Colonic mucosa (tissue), 4 donors: Measurements from ENCODE around the gene WFDC5. TPM values are rescaled to one million over a fixed set of nuclear protein-coding genes. Genes with fewer than 3 reads are reported as not detected.

ENCODE experiments used
- DNase-seq: peaks from one replicate; pipeline ENCODE4 v3.0.0-alpha.2; 2020
- H3K27ac ChIP-seq: fragments of 200-600 bp; one replicate; pipeline ENCODE4 v1.8.0; 2021
- H3K27me3 ChIP-seq: fragments of 200-600 bp; one replicate; pipeline ENCODE4 v1.8.0; 2021
- H3K36me3 ChIP-seq: fragments of 200-600 bp; one replicate; pipeline ENCODE4 v1.8.0; 2021
- H3K4me1 ChIP-seq: fragments of 200-600 bp; one replicate; pipeline ENCODE4 v1.8.0; 2021; ENCODE audit warnings: mild to moderate bottlenecking
- H3K4me3 ChIP-seq: fragments of 200-600 bp; one replicate; pipeline ENCODE4 v1.8.0; 2021
- H3K9ac ChIP-seq, 2 donors: one replicate each; pipeline ENCODE4 v1.7.0; 2013; ENCODE audit warnings: control low read depth in 2 of 2, low read depth in 2 of 2, low read length in 2 of 2
- H3K9me3 ChIP-seq: fragments of 200-600 bp; one replicate; pipeline ENCODE4 v1.8.0; 2021
- intact Hi-C: fragments of 100-400 bp; cut with DNase I; formaldehyde crosslinking; loops from one replicate; pipeline ENCODE4 v1.14.1; 2022
- total RNA-seq, 2 donors: library from RNA; stranded (reverse); fragmentation: NEBNext Ultra II Directional in 1 of 2; extraction: Animal tissue kit (Norgen Biotek cat#: 25700) in 1 of 2; gene quantifications; one replicate each; pipeline ENCODE4 v1.2.1, GENCODE V29; 2021
- TF ChIP-seq, protein P1 (sequence below): fragments of 200-600 bp; IDR thresholded peaks from one replicate; pipeline ENCODE4 v1.8.0; 2022; ENCODE audit warnings: antibody characterized with exemption, mild to moderate bottlenecking
- donor health status: healthy.
- donor health status: DM: no; HTN: no; CAD: no.
- donor health status: DM: no; HTN: no; CAD: no.

The WFDC5 gene
- total RNA-seq, 2 donors from 2014 or later: not detected

DNA sequence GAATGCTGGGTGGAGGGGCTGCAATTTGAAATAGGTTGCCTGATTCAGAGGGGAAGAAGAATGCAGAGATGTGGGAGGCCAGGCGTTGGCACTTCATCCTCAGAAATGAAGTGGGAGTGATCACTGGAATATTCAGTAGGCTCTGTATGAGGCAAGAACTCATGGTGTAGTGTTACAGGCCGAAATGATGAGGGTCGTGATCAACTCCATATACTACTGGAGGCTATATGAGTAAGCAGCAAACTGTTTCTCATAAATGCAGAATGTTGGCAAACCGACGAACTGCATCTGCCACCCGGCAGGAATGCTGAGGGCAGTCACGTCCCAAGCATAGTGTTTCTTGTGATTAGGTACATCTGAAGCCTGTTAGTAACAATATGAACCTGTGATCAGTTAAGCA lies 26.7 kb downstream of the WFDC5 start:
- Histone ChIP-seq H3K27ac (no peak overlapping the region), H3K4me3 (no peak overlapping the region), H3K36me3 (no peaks in the 10 kb centered on the region), H3K9ac (no peak overlapping the region), H3K9me3 (no peaks in the 10 kb centered on the region), H3K27me3 (no peaks in the 10 kb centered on the region), H3K4me1 (no peaks in the 10 kb centered on the region)
- TF ChIP-seq, protein P1, sequence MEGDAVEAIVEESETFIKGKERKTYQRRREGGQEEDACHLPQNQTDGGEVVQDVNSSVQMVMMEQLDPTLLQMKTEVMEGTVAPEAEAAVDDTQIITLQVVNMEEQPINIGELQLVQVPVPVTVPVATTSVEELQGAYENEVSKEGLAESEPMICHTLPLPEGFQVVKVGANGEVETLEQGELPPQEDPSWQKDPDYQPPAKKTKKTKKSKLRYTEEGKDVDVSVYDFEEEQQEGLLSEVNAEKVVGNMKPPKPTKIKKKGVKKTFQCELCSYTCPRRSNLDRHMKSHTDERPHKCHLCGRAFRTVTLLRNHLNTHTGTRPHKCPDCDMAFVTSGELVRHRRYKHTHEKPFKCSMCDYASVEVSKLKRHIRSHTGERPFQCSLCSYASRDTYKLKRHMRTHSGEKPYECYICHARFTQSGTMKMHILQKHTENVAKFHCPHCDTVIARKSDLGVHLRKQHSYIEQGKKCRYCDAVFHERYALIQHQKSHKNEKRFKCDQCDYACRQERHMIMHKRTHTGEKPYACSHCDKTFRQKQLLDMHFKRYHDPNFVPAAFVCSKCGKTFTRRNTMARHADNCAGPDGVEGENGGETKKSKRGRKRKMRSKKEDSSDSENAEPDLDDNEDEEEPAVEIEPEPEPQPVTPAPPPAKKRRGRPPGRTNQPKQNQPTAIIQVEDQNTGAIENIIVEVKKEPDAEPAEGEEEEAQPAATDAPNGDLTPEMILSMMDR: no peak
- intact Hi-C loops: no loop called here
- DNase-seq: no peak

DNA sequence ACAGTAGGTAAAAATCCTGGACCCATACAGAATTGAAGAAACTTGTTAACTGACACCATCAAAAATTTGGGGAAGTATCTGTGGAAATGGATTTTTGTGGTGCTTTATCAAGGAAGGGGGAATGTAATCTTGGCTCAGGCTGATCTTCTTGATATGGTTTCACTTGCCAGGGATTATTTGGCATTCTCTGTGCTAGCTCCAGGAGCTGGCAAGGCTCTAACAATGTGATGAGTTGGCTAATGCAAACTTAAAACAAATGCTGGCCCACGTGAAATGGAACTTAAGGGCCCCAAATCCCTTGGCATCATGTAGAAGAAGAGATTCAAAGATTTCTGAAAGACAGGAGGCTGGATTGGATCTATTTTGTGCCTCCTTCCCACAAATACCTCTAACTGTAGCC lies 27.2 kb downstream of the WFDC5 start:
- TF ChIP-seq, protein P1: no peak
- intact Hi-C loops: no loop called here
- no peak overlapping the region for H3K9ac ChIP-seq

DNA sequence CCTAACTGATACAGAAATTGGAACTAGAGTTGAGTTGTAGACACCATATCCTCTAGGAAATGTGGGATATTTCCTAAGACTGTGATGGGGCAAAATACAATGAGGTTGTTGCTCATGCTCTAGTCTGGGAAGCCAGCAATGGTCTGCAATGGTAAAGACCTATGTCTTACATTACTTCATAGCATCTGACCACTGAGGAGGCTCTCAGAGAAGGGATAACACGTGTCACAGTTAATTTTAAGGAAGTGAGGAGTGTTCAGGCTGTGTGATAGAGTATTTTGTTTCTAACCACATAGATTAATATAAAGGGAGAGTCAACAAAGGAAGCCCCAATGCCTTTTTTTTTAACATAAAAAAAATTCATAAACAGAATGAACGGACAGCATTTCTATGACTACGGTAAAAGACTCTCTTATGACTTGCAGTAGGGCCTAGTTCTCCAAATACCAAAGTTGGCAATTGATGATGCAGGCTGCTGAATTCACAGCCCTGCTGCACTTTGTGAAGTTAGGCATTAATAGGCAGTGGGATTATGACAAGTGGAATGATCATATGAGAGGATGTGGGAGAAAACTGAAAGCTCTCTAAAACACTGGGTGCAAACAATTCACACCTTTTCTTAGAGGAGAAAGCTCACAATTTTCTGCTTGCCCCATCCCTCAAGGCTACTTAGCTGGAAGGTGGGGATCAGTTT lies 27.7 kb downstream of the WFDC5 start:
- intact Hi-C loops: no loop called here
- DNase-seq: no peak
- Histone ChIP-seq H3K36me3 (no peaks in the 10 kb centered on the region), H3K9ac (no peak overlapping the region), H3K27me3 (no peaks in the 10 kb centered on the region), H3K27ac (no peak overlapping the region), H3K4me3 (no peak overlapping the region), H3K9me3 (no peaks in the 10 kb centered on the region), H3K4me1 (no peaks in the 10 kb centered on the region)
- TF ChIP-seq, protein P1: no peak

More for the DNA sequence above, 27.2 kb downstream of the WFDC5 start:
- Histone ChIP-seq H3K27ac (no peak overlapping the region), H3K27me3 (no peaks in the 10 kb centered on the region), H3K36me3 (no peaks in the 10 kb centered on the region), H3K9me3 (no peaks in the 10 kb centered on the region), H3K4me1 (no peaks in the 10 kb centered on the region), H3K4me3 (no peak overlapping the region)
- no peak for DNase-seq

DNA sequence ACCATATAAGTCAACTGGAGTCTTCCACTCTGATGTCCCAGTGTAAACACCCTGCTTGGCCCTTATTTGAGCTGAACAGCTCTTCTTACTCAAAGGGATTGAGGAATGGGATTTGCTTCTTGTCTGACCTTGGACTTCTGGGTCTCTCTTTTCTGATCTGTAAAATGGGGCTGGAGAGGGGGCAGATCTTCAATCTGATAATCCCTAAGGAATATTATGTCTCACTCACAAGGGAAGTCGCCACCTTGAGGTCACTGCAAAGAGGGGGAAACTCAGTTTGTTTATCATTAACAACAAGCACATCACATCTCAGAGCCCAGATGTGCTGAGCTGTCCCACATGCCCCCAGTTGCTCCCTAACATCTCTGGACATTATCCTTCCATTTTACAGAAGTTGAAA lies 29.1 kb downstream of the WFDC5 start:
- no peak for DNase-seq
- Histone ChIP-seq H3K36me3 (no peaks in the 10 kb centered on the region), H3K27me3 (no peaks in the 10 kb centered on the region), H3K9me3 (no peaks in the 10 kb centered on the region), H3K4me1 (no peaks in the 10 kb centered on the region), H3K27ac (no peak overlapping the region), H3K4me3 (no peak overlapping the region), H3K9ac (no peak overlapping the region)
- intact Hi-C loops: no loop called here
- TF ChIP-seq, protein P1: no peak

DNA sequence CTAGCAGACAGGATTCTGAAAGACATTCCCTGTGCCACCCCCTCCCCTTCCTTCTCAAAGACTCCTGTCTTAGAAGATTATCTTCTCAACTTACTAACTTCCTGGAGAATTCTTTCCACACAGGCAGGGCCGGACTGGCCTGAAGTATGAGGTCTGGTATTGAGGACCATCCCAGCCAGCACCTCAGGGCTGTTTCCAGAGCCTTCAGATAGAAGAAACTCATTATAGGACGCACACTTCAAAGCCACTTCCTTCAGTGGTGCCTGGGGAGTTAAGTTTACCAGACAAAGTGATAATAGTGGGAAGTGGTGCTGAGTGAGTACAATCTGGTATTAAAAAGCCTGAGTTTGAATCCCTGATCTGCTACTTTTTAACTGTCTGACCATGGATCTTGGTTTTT lies 29.7 kb downstream of the WFDC5 start:
- H3K9me3 ChIP-seq: no peaks in the 10 kb centered on the region
- intact Hi-C loops: no loop called here
- no peak for DNase-seq
- H3K36me3 ChIP-seq: no peaks in the 10 kb centered on the region
- no peaks in the 10 kb centered on the region for H3K4me1 ChIP-seq
- H3K9ac ChIP-seq: no peak overlapping the region
- H3K27me3 ChIP-seq: no peaks in the 10 kb centered on the region
- TF ChIP-seq, protein P1: no peak
- no peak overlapping the region for H3K4me3 ChIP-seq
- no peak overlapping the region for H3K27ac ChIP-seq
